HepG2 (cell line): ENCODE results near the gene SPATA32. TPM values are rescaled to one million over a fixed set of nuclear protein-coding genes. Genes with fewer than 3 reads are reported as not detected.

Experiments
- CEBPZ ChIP-seq: IDR thresholded peaks from 2 replicates; pipeline ENCODE4 v1.6.1; 2012; ENCODE audit warnings: low read length, improper control_type of control experiment
- FOSL1 ChIP-seq: sonication (generic); formaldehyde crosslinking; IDR thresholded peaks from 2 replicates; pipeline ENCODE4 v1.9.0; 2021; ENCODE audit warnings: missing genetic modification reagents, borderline replicate concordance
- FOXK2 ChIP-seq: fragments of 450-650 bp; IDR thresholded peaks from 2 replicates; pipeline ENCODE4 v1.6.1; 2016
- HNRNPH1 ChIP-seq: fragments of 200-400 bp; formaldehyde crosslinking; optimal IDR thresholded peaks from 2 replicates; pipeline ENCODE3; 2017; ENCODE audit warnings: mild to moderate bottlenecking, low read depth, low read length
- KDM2A ChIP-seq: sonication (generic); formaldehyde crosslinking; IDR thresholded peaks from 2 replicates; pipeline ENCODE4 v1.4.0; 2020; ENCODE audit warnings: low read depth, missing genetic modification reagents, borderline replicate concordance
- MAFF ChIP-seq: IDR thresholded peaks from 2 replicates; pipeline ENCODE4 v1.6.1; 2011; ENCODE audit warnings: low read depth, low read length, improper control_type of control experiment
- MBD4 ChIP-seq: IDR thresholded peaks from 2 replicates; pipeline ENCODE4 v1.6.1; 2012; ENCODE audit warnings: low read length, inconsistent platforms, borderline replicate concordance
- NR3C1 ChIP-seq: sonication (generic); formaldehyde crosslinking; IDR thresholded peaks from 2 replicates; pipeline ENCODE4 v1.4.0; 2020; ENCODE audit warnings: missing genetic modification reagents
- POGZ ChIP-seq: sonication (generic); formaldehyde crosslinking; IDR thresholded peaks from 2 replicates; pipeline ENCODE4 v1.4.0; 2020; ENCODE audit warnings: mild to moderate bottlenecking, missing genetic modification reagents
- PPARG ChIP-seq: conservative IDR thresholded peaks from 2 replicates; pipeline ENCODE4 v1.6.1; 2016; ENCODE audit warnings: missing biosample characterization, missing genetic modification reagents
- SMAD1 ChIP-seq: sonication (generic); formaldehyde crosslinking; IDR thresholded peaks from 2 replicates; pipeline ENCODE4 v1.4.0; 2020; ENCODE audit warnings: missing genetic modification reagents, low read depth, mild to moderate bottlenecking, borderline replicate concordance
- SP2 ChIP-seq: sonication (generic); formaldehyde crosslinking; IDR thresholded peaks from 2 replicates; pipeline ENCODE4 v1.5.1; 2020; ENCODE audit warnings: mild to moderate bottlenecking, missing genetic modification reagents
- THAP7 ChIP-seq: sonication (generic); formaldehyde crosslinking; IDR thresholded peaks from 2 replicates; pipeline ENCODE4 v1.8.1; 2023; ENCODE audit warnings: mild to moderate bottlenecking, missing genetic modification reagents
- U2AF1 ChIP-seq: fragments of 200-400 bp; formaldehyde crosslinking; optimal IDR thresholded peaks from 2 replicates; pipeline ENCODE3; 2017; ENCODE audit warnings: mild to moderate bottlenecking, low read depth, low read length
- U2AF2 ChIP-seq: fragments of 200-400 bp; formaldehyde crosslinking; IDR thresholded peaks from 2 replicates; pipeline ENCODE4 v1.6.1; 2017; ENCODE audit warnings: low read depth, mild to moderate bottlenecking, low read length
- USF2 ChIP-seq, 2 experiments: sonication (generic) in 1 of 2; formaldehyde crosslinking in 1 of 2; IDR thresholded peaks; 2 replicates each; pipeline versions ENCODE4 v1.5.1 to v1.6.1; 2011 to 2020; ENCODE audit warnings: borderline replicate concordance in 1 of 2, low read depth in 1 of 2, low read length in 1 of 2, mild to moderate bottlenecking in 1 of 2, missing genetic modification reagents in 1 of 2, moderate library complexity in 1 of 2
- ZIK1 ChIP-seq: sonication (generic); formaldehyde crosslinking; IDR thresholded peaks from 2 replicates; pipeline ENCODE4 v1.5.0; 2020; ENCODE audit warnings: mild to moderate bottlenecking, low read depth, missing genetic modification reagents, borderline replicate concordance
- ZNF138 ChIP-seq: sonication (generic); formaldehyde crosslinking; IDR thresholded peaks from 2 replicates; pipeline ENCODE4 v1.5.0; 2020; ENCODE audit warnings: mild to moderate bottlenecking, low read depth, missing genetic modification reagents
- ZNF382 ChIP-seq: sonication (generic); formaldehyde crosslinking; IDR thresholded peaks from 2 replicates; pipeline ENCODE4 v1.5.0; 2020; ENCODE audit warnings: missing genetic modification reagents, mild to moderate bottlenecking, borderline replicate concordance
- ZNF550 ChIP-seq: sonication (generic); formaldehyde crosslinking; IDR thresholded peaks from 2 replicates; pipeline ENCODE4 v1.4.0; 2020; ENCODE audit warnings: mild to moderate bottlenecking, missing genetic modification reagents, borderline replicate concordance
- ZNF576 ChIP-seq: sonication (generic); formaldehyde crosslinking; IDR thresholded peaks from 2 replicates; pipeline ENCODE4 v1.4.0; 2020; ENCODE audit warnings: mild to moderate bottlenecking, missing genetic modification reagents
- ZNF619 ChIP-seq: sonication (generic); formaldehyde crosslinking; IDR thresholded peaks from 2 replicates; pipeline ENCODE4 v1.4.0; 2020; ENCODE audit warnings: mild to moderate bottlenecking, missing genetic modification reagents
- ZNF652 ChIP-seq: IDR thresholded peaks from 2 replicates; pipeline ENCODE4 v1.6.1; 2016; ENCODE audit warnings: low read depth, borderline replicate concordance
- ZSCAN31 ChIP-seq: sonication (generic); formaldehyde crosslinking; IDR thresholded peaks from 2 replicates; pipeline ENCODE4 v1.5.0; 2020; ENCODE audit warnings: low read depth, mild to moderate bottlenecking, missing genetic modification reagents
- polyA plus RNA-seq, 8 experiments: library from polyadenylated mRNA; depleted of rRNA in 3 of 8; stranded (reverse) in 7 of 8; unstranded in 1 of 8; fragments of >200 nt; fragmentation: Illumina TruSeq in 4 of 8; extraction: Trizol in 4 of 8; gene quantifications; 2 replicates each; pipeline versions ENCODE4 v1.2.1 to v1.2.3, GENCODE V29; 2011 to 2016; ENCODE audit warnings: low read depth in 4 of 8, missing spikeins in 1 of 8, mixed read lengths in 1 of 8; ENCODE audit not compliant: insufficient read depth in 1 of 8
- total RNA-seq, 5 experiments: library from RNA; depleted of rRNA; stranded (reverse); fragments of >200 nt; fragmentation: Illumina TruSeq; extraction: Trizol; gene quantifications; 2 replicates each; pipeline ENCODE4 v1.2.3, GENCODE V29; 2016; ENCODE audit warnings: low read depth in 1 of 5

SPATA32 gene
- total and polyA plus RNA-seq, 2 of the 13 experiments (the other 11 are each of a cell fraction or from before 2014, with no cell fraction given): not detected

- TF ChIP-seq PPARG (CRISPR knock-in tag) (no peak), ZNF382 (no peak), SP2 (CRISPR knock-in tag) (no peak), SMAD1 (CRISPR knock-in tag) (no peak), ZNF138 (CRISPR knock-in tag) (no peak), NR3C1 (CRISPR knock-in tag) (no peak), HNRNPH1 (no peak), ZIK1 (CRISPR knock-in tag) (no peak), ZSCAN31 (CRISPR knock-in tag) (no peak), POGZ (peak; percentile 37; the same call in 1 of the 2 replicates), CEBPZ (no peak), MBD4 (no peak), FOSL1 (no peak; the same call in 1 of the 2 replicates), ZNF652 (CRISPR knock-in tag) (no peak), USF2 (IDR thresholded peaks at IDR 0.05; ENCODE audit: low read depth, low read length) (no peak), USF2 (CRISPR knock-in tag; IDR thresholded peaks at IDR 0.05; ENCODE audit: borderline replicate concordance) (no peak), FOXK2 (no peak), KDM2A (no peak), THAP7 (0 out of 2 replicates have a peak, but pooled peaks have one; percentile 39), U2AF1 (peak; percentile 65), ZNF619 (CRISPR knock-in tag) (no peak), U2AF2 (no peak), ZNF576 (CRISPR knock-in tag) (peak; percentile 61; the same call in 1 of the 2 replicates), MAFF (no peak; the same call in 1 of the 2 replicates), ZNF550 (CRISPR knock-in tag) (no peak)
These were observed 31.7 kb upstream of the SPATA32 start (continued) for GRCh38 chr17:45293413-45294211.
